GM12878 (cell line): ENCODE measurements around the gene MEIKIN. TPM values are rescaled to one million over a fixed set of nuclear protein-coding genes. Genes with fewer than 3 reads are reported as not detected.

Experiments
- CBX5 ChIP-seq: sonication (generic); IDR thresholded peaks from 2 replicates; pipeline ENCODE4 v1.6.1; 2016; ENCODE audit warnings: low read depth, moderate library complexity, mild to moderate bottlenecking, inconsistent platforms
- E4F1 ChIP-seq: fragments of 450-650 bp; IDR thresholded peaks from 2 replicates; pipeline ENCODE4 v1.6.1; 2018; ENCODE audit warnings: borderline replicate concordance, mild to moderate bottlenecking; ENCODE audit not compliant: partially characterized antibody
- EGR1 ChIP-seq, 2 experiments: IDR thresholded peaks; 1 replicate in 1 of 2; 2 replicates in 1 of 2; pipeline ENCODE4 v1.6.1; 2011 to 2012; ENCODE audit warnings: low read depth in 2 of 2, low read length in 2 of 2, borderline replicate concordance in 1 of 2, mild to moderate bottlenecking in 1 of 2, moderate library complexity in 1 of 2
- ESRRA ChIP-seq: IDR thresholded peaks from 2 replicates; pipeline ENCODE4 v1.6.1; 2012; ENCODE audit warnings: mild to moderate bottlenecking, low read length, improper control_type of control experiment
- GABPA ChIP-seq: IDR thresholded peaks from 2 replicates; pipeline ENCODE4 v1.6.1; 2014; ENCODE audit warnings: antibody characterized with exemption, low read depth, mild to moderate bottlenecking, inconsistent platforms
- HDAC2 ChIP-seq: fragments of 200-600 bp; sonication (generic); IDR thresholded peaks from 2 replicates; pipeline ENCODE4 v1.6.1; 2017
- IRF4 ChIP-seq: IDR thresholded peaks from 2 replicates; pipeline ENCODE4 v1.6.1; 2011; ENCODE audit warnings: low read depth, low read length
- IRF5 ChIP-seq: fragments of 450-650 bp; IDR thresholded peaks from 2 replicates; pipeline ENCODE4 v1.6.1; 2017; ENCODE audit warnings: borderline replicate concordance
- KLF5 ChIP-seq: fragments of 450-650 bp; IDR thresholded peaks from 2 replicates; pipeline ENCODE4 v1.6.1; 2014; ENCODE audit warnings: mild to moderate bottlenecking; ENCODE audit not compliant: partially characterized antibody
- MAX ChIP-seq: IDR thresholded peaks from 2 replicates; pipeline ENCODE4 v1.6.1; 2012; ENCODE audit warnings: low read depth, low read length, improper control_type of control experiment
- MEF2B ChIP-seq: fragments of 450-650 bp; IDR thresholded peaks from 2 replicates; pipeline ENCODE4 v1.6.1; 2018; ENCODE audit warnings: mild to moderate bottlenecking, moderate library complexity; ENCODE audit not compliant: partially characterized antibody, poor library complexity, severe bottlenecking
- MTA3 ChIP-seq: IDR thresholded peaks from 2 replicates; pipeline ENCODE4 v1.6.1; 2012; ENCODE audit warnings: low read length, inconsistent platforms, borderline replicate concordance
- NFYB ChIP-seq: IDR thresholded peaks from 2 replicates; pipeline ENCODE4 v1.6.1; 2011; ENCODE audit warnings: low read depth, mild to moderate bottlenecking, low read length, improper control_type of control experiment, moderate library complexity; ENCODE audit not compliant: insufficient read depth
- NRF1 ChIP-seq: conservative IDR thresholded peaks from 2 replicates; pipeline ENCODE4 v1.6.1; 2011; ENCODE audit warnings: mild to moderate bottlenecking, low read depth, low read length, improper control_type of control experiment
- POLR2AphosphoS2 ChIP-seq: IDR thresholded peaks from 2 replicates; pipeline ENCODE4 v1.6.1; 2011; ENCODE audit warnings: low read depth, mild to moderate bottlenecking, low read length, improper control_type of control experiment, moderate library complexity
- RCOR1 ChIP-seq: conservative IDR thresholded peaks from 2 replicates; pipeline ENCODE4 v1.6.1; 2012; ENCODE audit warnings: low read depth, low read length, improper control_type of control experiment
- TBL1XR1 ChIP-seq: IDR thresholded peaks from 2 replicates; pipeline ENCODE4 v1.6.1; 2012; ENCODE audit warnings: low read depth, low read length, improper control_type of control experiment
- TCF7 ChIP-seq: IDR thresholded peaks from 2 replicates; pipeline ENCODE4 v1.6.1; 2014; ENCODE audit warnings: antibody characterized with exemption, borderline replicate concordance
- ZBTB40 ChIP-seq: fragments of 450-650 bp; IDR thresholded peaks from 2 replicates; pipeline ENCODE4 v1.6.1; 2016; ENCODE audit warnings: mild to moderate bottlenecking, moderate library complexity, borderline replicate concordance
- polyA plus RNA-seq, 11 experiments: library from polyadenylated mRNA; depleted of rRNA in 4 of 11; unstranded in 6 of 11; stranded (reverse) in 5 of 11; fragments of >200 nt; fragmentation: Nextera tagmentation in 4 of 11; fragmentation: Illumina TruSeq in 1 of 11; extraction: Ambion mirVana in 4 of 11; extraction: Trizol in 1 of 11; gene quantifications; 1 replicate in 1 of 11; 2 replicates in 10 of 11; pipeline versions ENCODE4 v1.2.1 to v1.2.3, GENCODE V29; 2011 to 2016; ENCODE audit warnings: inconsistent platforms in 2 of 11, missing spikeins in 2 of 11, low read depth in 1 of 11
- total RNA-seq, 4 experiments: library from RNA; depleted of rRNA in 3 of 4; stranded (reverse); fragments of >200 nt in 3 of 4; fragmentation: Illumina TruSeq in 1 of 4; extraction: Trizol in 1 of 4; gene quantifications; 2 replicates each; pipeline versions ENCODE4 v1.2.1 to v1.2.3, GENCODE V29; 2013 to 2021

MEIKIN gene
- total and polyA plus RNA-seq, 10 of the 15 experiments (the other 5 are each of a cell fraction or from before 2014, with no cell fraction given), result not detected

- TF ChIP-seq RCOR1, result no peak
- no peak for TF ChIP-seq MTA3
- peak; percentile 95 for TF ChIP-seq MAX
- TF ChIP-seq E4F1, result peak; percentile 19
- TF ChIP-seq TBL1XR1, result no peak; the same call in 1 of the 2 replicates
- no peak for TF ChIP-seq IRF4
- peak; percentile 75; the same call in 1 of the 2 replicates for TF ChIP-seq NFYB
- TF ChIP-seq IRF5, result no peak
- peak; percentile 23 to 88 for TF ChIP-seq EGR1 (IDR thresholded peaks at IDR 0.05; ENCODE audit: borderline replicate concordance in 1 of 2, low read depth in 2 of 2, low read length in 2 of 2)
- TF ChIP-seq ZBTB40, result no peak
- no peak for TF ChIP-seq TCF7
- no peak for TF ChIP-seq CBX5
- 0 out of 2 replicates have a peak, but pooled peaks have one; percentile 34 for TF ChIP-seq HDAC2
- no peak for TF ChIP-seq NRF1
- no peak for TF ChIP-seq KLF5
- TF ChIP-seq POLR2AphosphoS2, result peak; percentile 29; the same call in 1 of the 2 replicates
- TF ChIP-seq MEF2B, result peak; percentile 55
- no peak for TF ChIP-seq ESRRA
- TF ChIP-seq GABPA, result no peak
These were observed 148.4 kb downstream of the MEIKIN start, which contains the start of gene FNIP1 (continued) for GRCh38 chr5:131796793-131797693.
